NCI-H1092 treated with DMSO at 0.1 percent for 48 hours (cell line): ENCODE measurements around the gene GPT2.

ENCODE experiments used
- DNase-seq: peaks from one replicate; lab custom pipeline; 2025; lab: John Stamatoyannopoulos, UW

The GPT2 gene

GRCh38 chr16:46968063-46968435 lies 83.9 kb downstream of the GPT2 start:
- no peak for DNase-seq

- DNase-seq: no peak
These were observed 85.9 kb downstream of the GPT2 start for GRCh38 chr16:46970089-46970488.

- no peak for DNase-seq
These were observed 87.1 kb downstream of the GPT2 start for GRCh38 chr16:46971271-46971670.

GRCh38 chr16:46972429-46973206 lies 88.5 kb downstream of the GPT2 start:
- DNase-seq: peak; percentile 28

GRCh38 chr16:46973207-46973995 lies 89.2 kb downstream of the GPT2 start, which contains the start of gene DNAJA2:
DNAJA2 (minus strand) TSS chr16:46973674; CDS start chr16:46973572, 102 bp downstream.
- peak; percentile 88 for DNase-seq

GRCh38 chr16:46973996-46974324 lies 89.8 kb downstream of the GPT2 start:
- no peak for DNase-seq

- DNase-seq: no peak
These were observed 90.2 kb downstream of the GPT2 start for GRCh38 chr16:46974352-46974751.

GRCh38 chr16:46975165-46975564 lies 91.0 kb downstream of the GPT2 start:
- DNase-seq: no peak

- no peak for DNase-seq
These were observed 91.8 kb downstream of the GPT2 start for GRCh38 chr16:46975908-46976470.

- no peak for DNase-seq
These were observed 92.4 kb downstream of the GPT2 start for GRCh38 chr16:46976550-46976949.
